K562 (cell line): Measurements from ENCODE around the gene FBXW8. TPM values are rescaled to one million over a fixed set of nuclear protein-coding genes. Genes with fewer than 3 reads are reported as not detected.

Experiments used
- AFF4 ChIP-seq: sonication (generic); formaldehyde crosslinking; IDR thresholded peaks from 2 replicates; pipeline ENCODE4 v1.8.0; 2023; ENCODE audit warnings: mild to moderate bottlenecking, missing genetic modification reagents
- CEBPG ChIP-seq, 3 experiments: fragments of 200-800 bp in 1 of 3; sonication (Bioruptor generic) in 1 of 3; sonication (generic) in 1 of 3; formaldehyde crosslinking in 1 of 3; IDR thresholded peaks in 2 of 3; conservative IDR thresholded peaks in 1 of 3; 2 replicates each; pipeline versions ENCODE4 v1.6.1 to v1.8.0; 2016 to 2022; ENCODE audit warnings: missing compliant biosample characterization in 2 of 3, missing genetic modification characterization in 2 of 3, mild to moderate bottlenecking in 1 of 3, missing genetic modification reagents in 1 of 3
- CSDE1 ChIP-seq, 2 experiments: fragments of 450-650 bp; IDR thresholded peaks; 2 replicates each; pipeline ENCODE4 v1.6.1; 2016; ENCODE audit warnings: mild to moderate bottlenecking in 1 of 2
- LCOR ChIP-seq: sonication (generic); formaldehyde crosslinking; IDR thresholded peaks from 2 replicates; pipeline ENCODE4 v1.8.0; 2022; ENCODE audit warnings: mild to moderate bottlenecking, missing genetic modification reagents
- MAFG ChIP-seq: fragments of 450-650 bp; conservative IDR thresholded peaks from 2 replicates; pipeline ENCODE4 v1.6.1; 2016; ENCODE audit warnings: missing genetic modification characterization, missing compliant biosample characterization
- MYC ChIP-seq, 2 experiments: fragments of 250-450 bp in 1 of 2; sonication (Bioruptor Pico) in 1 of 2; IDR thresholded peaks; 2 replicates each; pipeline versions ENCODE4 v1.5.1 to v1.6.1; 2012 to 2021; ENCODE audit warnings: low read depth in 2 of 2, borderline replicate concordance in 1 of 2, improper control_type of control experiment in 1 of 2, low read length in 1 of 2, mild to moderate bottlenecking in 1 of 2, moderate library complexity in 1 of 2
- NR0B1 ChIP-seq: fragments of 450-650 bp; IDR thresholded peaks from one replicate; pipeline ENCODE4 v1.6.1; 2018; ENCODE audit warnings: mild to moderate bottlenecking, moderate library complexity; ENCODE audit not compliant: partially characterized antibody
- POLR2B ChIP-seq: fragments of 450-650 bp; IDR thresholded peaks from 2 replicates; pipeline ENCODE4 v1.6.1; 2018; ENCODE audit warnings: low read depth; ENCODE audit not compliant: partially characterized antibody
- ZKSCAN1 ChIP-seq: fragments of 150-350 bp; IDR thresholded peaks from 2 replicates; pipeline ENCODE4 v1.6.1; 2016; ENCODE audit warnings: low read depth, low read length
- ZNF3 ChIP-seq: fragments of 250-450 bp; sonication (Bioruptor Pico); IDR thresholded peaks from 2 replicates; pipeline ENCODE4 v1.5.0; 2021; ENCODE audit warnings: mild to moderate bottlenecking, moderate library complexity
- ZNF609 ChIP-seq: sonication (generic); formaldehyde crosslinking; IDR thresholded peaks from 2 replicates; pipeline ENCODE4 v1.8.1; 2023; ENCODE audit warnings: missing genetic modification reagents, mild to moderate bottlenecking, borderline replicate concordance
- polyA plus RNA-seq, 8 experiments: library from polyadenylated mRNA; depleted of rRNA in 4 of 8; stranded (reverse) in 5 of 8; unstranded in 3 of 8; fragments of >200 nt; fragmentation: Nextera tagmentation in 2 of 8; fragmentation: Illumina TruSeq in 1 of 8; extraction: Ambion mirVana in 2 of 8; extraction: Trizol in 1 of 8; gene quantifications; 2 replicates each; pipeline versions ENCODE4 v1.2.1 to v1.2.3, GENCODE V29; 2011 to 2014; ENCODE audit warnings: inconsistent platforms in 1 of 8, missing spikeins in 1 of 8
- total RNA-seq, 7 experiments: library from RNA; depleted of rRNA in 6 of 7; stranded (reverse); fragments of >200 nt in 6 of 7; fragmentation: Illumina TruSeq in 2 of 7; extraction: Trizol in 2 of 7; gene quantifications; 2 replicates each; pipeline versions ENCODE4 v1.2.1 to v1.2.3, GENCODE V29; 2011 to 2021; ENCODE audit warnings: low replicate concordance in 1 of 7

FBXW8 gene
- total and polyA plus RNA-seq, 9 of the 15 experiments (the other 6 are each of a cell fraction or from before 2014, with no cell fraction given) = 0.58 to 8.3 (median 4.4) TPM

- TF ChIP-seq AFF4 (CRISPR knock-in tag) (no peak), POLR2B (no peak), CSDE1 (IDR thresholded peaks at IDR 0.05) (no peak), MYC (IDR thresholded peaks at IDR 0.05; ENCODE audit: low read depth, low read length) (no peak), MYC (CRISPR knock-in tag; IDR thresholded peaks at IDR 0.05; ENCODE audit: borderline replicate concordance, low read depth) (no peak), MAFG (tag) (no peak), ZKSCAN1 (no peak), ZNF609 (CRISPR knock-in tag) (no peak), NR0B1 (no peak), LCOR (CRISPR knock-in tag) (no peak), CEBPG (CRISPR knock-in tag; IDR thresholded peaks at IDR 0.05) (no peak), CEBPG (tag; conservative IDR thresholded peaks at IDR 0.05 in 1 of 2, IDR thresholded peaks at IDR 0.05 in 1 of 2) (no peak), ZNF3 (CRISPR knock-in tag) (no peak)
Measured at GRCh38 chr12:117002051-117002817, 91.5 kb downstream of the FBXW8 start (continued).
